Mesenteric fat pad (tissue), 1 donor: ENCODE data around the gene MYO1D. TPM values are rescaled to one million over a fixed set of nuclear protein-coding genes. Genes with fewer than 3 reads are reported as not detected.
A peak's percentile ranks its signal among the peaks of the same experiment; 100 is the strongest.
"Not testable (repeated sequence)": the region's sequence is repeated elsewhere in the genome, so short reads cannot be mapped to it uniquely, and the experiment has no call there.

Experiments used
- DNase-seq: peaks from one replicate; pipeline ENCODE4 v3.0.0-alpha.2; 2020; ENCODE audit warnings: low spot score
- long read RNA-seq: library from polyadenylated mRNA; unstranded; transcript quantifications from one replicate; pipeline ENCODE4 v2.0.0, GENCODE V29; 2020
- total RNA-seq: library from RNA; stranded (reverse); fragmentation: NEBNext Ultra II Directional; extraction: Animal tissue kit (Norgen Biotek cat#: 25700); gene quantifications from one replicate; pipeline ENCODE4 v1.2.1, GENCODE V29; 2021
- donor health status: DM: yes; HTN: yes; CAD: no.

Gene MYO1D
- total RNA-seq, result 36.0 TPM
- long read RNA-seq, partial matches to known transcripts, result 8 of 31 reads
- long read RNA-seq, other reads (novel, unspliced or antisense), result 22 of 31 reads

DNA sequence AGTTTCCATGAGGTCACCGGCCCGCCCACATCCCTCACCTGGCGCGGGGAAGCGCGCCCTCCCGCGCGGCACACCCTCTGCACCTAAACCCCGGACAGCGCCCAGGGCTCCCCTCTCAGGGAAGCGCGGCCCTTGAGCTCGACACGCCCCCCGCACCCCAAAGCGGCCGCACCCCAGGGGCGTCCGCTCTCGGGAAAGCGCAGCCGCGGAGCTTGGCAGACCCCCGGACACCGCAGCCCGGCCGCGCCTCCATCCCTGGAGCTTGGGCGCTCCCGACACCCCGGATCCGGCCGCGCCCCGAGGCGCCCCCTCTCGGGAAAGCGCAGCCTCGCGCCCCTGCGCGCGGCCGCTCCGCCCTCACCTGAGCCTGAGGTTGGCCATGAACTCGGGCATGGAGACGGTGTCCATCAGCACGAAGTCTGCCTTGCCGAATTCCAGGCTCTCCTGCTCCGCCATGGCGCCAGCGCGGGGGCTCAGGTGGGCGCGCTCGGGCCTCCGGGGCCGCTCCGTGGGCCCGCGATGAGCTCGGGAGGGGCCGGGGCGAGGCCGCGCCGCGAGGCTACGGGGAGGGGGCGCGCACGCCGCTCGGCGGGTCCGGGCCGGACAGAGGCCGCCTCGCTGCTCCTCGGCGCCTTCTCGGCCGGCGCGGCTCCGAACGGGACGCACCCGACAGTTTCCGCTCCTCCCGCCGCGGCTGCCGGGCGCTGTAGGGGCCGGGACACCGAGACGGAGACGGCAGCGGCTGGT, at the start of gene MYO1D:
TSS of gene MYO1D (minus strand) at position 708 of the 747 bp plus-strand sequence. CDS start at position 456, 252 bp downstream.
- peak; percentile 91 for DNase-seq

DNA sequence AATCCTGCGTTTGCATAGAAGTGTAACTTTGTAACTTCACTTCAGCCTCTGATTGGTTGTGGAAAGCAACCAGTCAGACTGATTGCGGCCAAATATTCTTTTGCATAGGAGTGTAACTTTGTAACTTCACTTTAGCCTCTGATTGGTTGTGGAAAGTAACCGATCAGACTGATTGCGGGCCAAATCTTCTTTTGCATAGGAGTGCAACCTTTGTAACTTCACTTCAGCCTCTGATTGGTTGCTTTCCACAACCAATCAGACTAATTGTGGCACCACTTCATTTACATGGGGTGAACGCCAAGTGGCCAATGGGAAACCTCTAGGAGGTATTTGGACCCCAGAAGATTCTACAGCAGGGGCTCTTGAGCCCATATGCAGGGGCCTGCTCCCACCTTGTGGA, 49.3 kb upstream of the MYO1D start:
- DNase-seq, result no peak

DNA sequence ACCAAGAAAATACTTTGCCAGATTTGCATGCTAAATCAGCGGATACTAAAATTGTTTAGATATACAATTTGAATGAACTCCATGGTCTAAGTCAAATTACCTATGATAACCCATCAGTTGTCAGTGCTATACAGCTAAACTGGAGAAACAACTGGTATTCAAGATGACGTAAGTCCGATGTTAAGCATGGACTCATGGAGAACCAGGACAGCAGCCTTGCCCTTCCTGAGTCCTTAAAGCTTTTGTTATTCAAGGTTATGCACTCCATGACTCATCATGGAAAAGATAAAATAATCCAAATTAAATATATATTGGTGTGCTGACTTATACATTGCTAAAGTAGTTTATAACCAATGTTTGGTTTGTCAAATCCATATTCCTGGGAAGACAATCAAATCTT, 47.0 kb upstream of the MYO1D start:
- not testable (repeated sequence) for DNase-seq

DNA sequence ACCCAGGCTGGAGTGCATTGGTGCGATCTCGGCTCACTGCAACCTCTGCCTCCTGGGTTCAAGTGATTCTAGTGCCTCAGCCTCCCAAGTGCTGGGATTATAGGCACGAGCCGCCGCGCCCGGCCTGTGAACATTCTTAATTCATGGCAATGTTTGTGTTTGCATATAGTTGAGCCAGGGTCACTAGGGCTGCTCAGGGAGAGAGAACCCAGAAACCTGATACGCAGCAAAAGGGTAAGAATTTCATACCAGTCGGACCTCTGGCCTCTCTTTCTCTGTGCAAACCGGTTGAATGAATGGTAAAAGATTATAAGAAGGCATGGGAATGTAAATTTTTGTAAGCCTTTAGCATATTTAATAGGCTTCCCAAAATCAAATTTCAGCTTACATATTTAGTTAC, 44.1 kb upstream of the MYO1D start:
- DNase-seq, result no peak

DNA sequence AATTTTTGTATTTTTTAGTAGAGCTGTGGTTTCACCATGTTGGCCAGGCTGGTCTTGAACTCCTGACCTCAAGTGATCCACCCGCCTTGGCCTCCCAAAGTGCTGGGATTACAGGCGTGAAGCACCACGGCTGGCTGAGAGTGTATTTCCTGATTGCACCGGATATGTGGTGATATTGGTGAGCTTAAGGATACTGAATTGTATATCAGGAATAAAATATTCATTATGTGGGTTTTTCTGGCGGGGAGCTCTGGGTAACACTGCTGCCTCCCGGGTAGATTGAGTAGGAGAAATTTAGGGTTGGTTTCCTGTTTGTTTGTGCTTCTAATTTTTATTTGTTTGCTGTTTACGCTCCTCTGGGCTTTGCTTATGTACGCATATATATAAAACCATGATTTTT, 43.4 kb upstream of the MYO1D start:
- no peak for DNase-seq

DNA sequence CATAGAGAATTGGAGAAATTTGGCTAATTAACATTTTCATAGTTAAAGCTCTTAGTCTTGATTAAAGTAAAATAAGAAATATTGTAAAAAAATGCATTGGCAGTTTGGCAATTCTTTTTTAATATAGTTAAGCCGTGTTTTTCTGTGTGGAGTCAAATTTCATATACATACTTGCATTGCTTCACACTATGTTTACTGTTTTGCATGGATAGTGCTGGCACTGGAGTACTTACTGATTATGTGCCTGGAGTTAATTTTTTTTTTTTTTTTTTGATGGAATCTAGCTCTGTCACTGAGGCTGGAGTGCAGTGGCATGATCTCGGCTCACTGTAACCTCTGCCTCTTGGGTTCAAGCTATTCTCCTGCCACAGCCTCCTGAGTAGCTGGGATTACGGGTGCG, 43.0 kb upstream of the MYO1D start:
- not testable (repeated sequence) for DNase-seq

DNA sequence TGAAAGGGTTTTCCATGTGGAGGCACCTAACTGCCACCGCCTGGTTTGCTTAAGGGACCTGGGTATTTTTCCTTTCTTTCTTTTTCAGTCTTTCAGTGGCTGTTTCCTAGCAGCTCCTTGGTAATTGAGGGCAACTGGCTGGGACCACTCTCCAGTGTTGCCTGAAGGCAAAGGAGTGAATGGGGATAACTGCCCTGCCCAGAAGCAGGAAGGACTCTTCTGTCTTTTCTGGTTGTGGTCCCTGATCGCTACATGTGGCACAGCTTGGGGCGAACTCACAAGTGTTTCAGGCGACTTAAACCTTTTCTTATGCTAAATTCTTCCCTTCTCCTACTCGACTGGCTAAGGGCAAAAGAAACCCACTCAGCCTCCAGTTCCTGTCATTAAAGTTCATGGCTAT, 40.9 kb upstream of the MYO1D start:
- DNase-seq, result no peak

DNA sequence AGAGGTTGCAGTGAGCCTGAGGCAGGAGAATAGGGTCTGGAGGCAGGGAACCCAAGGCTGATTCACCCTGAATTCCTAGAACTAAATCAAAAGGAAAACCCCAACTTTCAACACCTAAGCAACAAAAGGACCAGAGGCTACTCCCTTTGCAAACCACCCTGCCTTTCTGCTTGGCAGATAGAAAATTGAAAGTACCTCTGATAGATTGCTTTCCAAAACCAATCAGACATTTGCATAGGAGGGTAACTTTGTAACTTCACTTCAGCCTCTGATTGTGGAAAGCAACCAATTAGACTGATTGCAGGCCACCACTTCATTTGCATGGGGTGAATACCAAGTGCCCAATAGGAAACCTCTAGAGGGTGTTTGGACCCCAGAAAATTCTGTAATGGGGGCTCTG, 40.2 kb upstream of the MYO1D start:
- no peak for DNase-seq

DNA sequence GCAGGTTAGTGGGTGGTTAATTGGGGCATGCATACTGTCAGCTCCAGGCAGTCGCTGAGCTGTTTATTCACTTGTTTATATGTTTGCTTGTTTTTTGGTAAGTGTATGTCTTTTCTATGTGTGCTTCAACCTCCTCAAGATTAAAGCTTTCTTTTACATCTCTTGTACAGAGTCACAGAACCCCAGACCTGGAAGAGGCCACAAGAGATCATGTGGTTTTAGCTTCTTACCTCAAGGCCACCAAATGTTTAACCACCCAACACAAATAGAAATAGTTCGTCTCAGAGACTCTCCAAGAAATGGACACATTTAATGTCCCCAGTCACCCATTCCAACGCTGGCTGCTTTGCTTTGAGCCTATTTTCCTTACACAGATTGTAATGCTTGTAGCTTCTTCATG, 39.2 kb upstream of the MYO1D start:
- no peak for DNase-seq

DNA sequence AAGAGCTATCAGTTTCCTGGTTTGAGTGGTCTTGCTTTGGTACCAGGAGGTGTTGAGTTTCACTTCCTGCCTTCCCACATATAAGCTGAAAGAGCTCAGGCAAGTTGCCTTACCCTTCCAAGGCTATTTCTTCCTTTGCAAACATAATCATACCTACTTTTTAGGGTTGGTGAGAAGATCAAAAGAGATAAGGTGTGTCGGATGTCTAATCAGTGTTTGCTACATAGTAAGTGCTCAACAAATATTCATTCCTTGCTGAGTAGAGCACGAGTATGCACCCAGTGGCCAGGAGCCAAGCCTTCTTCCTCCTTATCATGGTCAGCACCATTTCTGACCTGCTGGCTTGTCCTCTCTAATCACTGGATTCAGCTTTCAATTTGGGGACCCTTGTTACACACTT, 38.3 kb upstream of the MYO1D start:
- DNase-seq, result no peak

DNA sequence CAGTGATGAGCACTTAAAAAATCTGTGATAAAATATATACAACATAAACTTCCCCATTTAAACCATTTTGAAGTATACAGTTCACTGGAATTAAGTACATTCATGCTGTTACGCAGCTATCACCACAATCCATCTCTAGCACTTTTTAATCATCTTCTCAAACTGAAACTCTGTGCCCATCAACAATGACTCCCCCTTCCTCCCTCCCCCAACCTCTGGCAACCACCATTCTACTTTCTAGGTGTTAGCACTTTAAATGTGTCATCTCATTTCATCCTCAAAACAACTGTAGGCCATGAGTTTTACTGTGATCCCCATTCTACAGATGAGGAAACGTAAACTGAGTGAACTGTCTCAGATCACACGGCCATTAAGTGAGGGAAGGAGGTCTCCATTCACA, 37.3 kb upstream of the MYO1D start:
- no peak for DNase-seq

DNA sequence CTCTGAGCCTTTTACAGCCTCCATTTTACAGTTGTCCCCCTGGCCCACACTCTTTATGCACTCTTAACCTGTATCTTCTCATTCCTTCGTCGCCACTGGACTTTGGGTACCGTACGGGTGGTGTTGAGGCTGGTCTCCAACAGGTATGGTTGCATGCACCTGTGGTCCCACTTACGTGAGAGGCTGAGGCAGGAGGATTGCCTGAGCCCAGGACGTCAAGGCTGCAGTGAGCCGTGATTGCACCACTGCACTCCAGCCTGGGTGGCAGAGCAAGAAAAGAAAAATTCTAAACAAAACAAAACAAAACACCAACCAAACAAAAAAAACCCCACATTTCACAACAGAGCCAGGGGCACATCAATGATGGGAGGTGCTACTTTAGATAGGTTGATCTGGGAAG, 36.7 kb upstream of the MYO1D start:
- DNase-seq, result no peak

DNA sequence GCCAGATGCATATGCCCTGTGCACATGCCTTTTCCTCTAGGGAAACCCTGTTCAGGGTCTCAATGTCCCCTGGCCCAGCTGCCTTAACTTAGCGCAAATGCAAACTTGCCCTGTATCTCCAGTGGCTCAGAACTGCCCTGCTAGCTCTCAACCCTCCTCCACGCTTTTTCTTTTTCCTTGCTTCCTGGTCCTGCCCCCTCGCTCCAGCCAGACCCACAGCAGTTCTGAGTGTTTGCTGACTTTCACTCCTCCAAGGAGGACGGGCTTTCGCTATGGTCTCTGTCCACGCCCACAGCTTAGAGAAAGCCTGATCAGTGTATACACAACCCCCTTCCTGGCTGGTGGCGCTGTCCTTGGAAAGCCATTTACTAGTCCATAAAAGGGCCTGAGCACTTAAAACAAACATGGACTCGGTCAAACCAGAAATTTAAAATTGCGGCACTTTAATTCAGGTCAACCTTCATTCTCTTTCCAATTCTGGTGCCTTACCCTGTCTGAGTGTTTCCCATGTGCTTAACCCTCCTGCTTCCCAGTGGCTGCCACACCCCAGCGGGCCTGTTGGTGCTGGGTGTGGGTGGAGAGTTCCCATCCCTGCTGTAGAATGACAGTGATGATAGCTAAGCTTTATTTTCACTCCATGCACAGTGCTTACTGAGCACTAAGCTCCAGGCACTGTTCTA, 35.4 kb upstream of the MYO1D start:
- no peak for DNase-seq

DNA sequence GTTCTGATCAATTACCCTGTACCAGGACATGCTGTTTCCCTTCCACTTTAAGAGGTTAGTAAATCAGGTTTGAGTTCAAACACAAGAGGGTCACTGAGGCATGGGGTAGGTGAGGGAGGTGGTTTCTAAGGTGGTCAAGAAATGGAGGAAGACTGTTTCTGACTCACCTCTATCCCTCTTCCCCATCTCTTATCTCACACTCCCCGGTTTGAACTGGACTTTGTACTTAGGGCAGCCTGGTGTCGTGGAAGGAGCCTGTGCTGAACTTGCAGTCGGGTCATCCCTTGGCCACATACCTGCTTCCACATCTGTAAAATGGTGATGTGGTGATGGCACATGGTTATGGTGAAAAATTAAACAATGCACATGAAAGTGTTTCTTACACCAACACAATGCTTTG, 33.8 kb upstream of the MYO1D start:
- DNase-seq, result no peak

DNA sequence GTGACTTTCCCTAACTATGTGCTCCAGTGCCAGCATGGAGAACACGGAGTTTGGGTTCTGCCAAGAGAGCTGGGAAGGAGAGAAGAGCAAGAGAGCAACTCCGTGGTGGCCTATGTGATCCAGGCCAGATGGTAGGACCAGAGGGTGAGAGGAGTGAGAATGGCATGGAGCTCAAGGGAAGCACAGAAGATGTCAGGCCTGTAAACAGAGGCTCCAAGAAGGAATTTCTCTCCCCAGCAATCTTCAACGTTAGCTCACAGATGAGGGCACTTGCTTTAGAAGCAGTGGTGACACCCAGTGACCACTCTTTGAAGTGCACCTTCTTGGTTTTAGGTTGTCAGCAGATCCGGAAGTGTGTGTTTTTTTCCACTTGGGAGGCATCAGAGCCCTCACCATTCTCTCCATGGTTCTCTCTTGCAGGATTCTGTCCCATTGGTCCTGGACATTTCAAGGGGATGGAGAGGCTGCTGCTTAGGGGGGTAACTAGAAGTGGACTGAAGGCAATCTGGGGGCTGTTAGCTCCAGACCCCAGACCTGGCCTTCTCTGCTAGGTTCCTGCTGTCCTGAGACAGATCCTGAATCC, 33.0 kb upstream of the MYO1D start:
- DNase-seq, result no peak

DNA sequence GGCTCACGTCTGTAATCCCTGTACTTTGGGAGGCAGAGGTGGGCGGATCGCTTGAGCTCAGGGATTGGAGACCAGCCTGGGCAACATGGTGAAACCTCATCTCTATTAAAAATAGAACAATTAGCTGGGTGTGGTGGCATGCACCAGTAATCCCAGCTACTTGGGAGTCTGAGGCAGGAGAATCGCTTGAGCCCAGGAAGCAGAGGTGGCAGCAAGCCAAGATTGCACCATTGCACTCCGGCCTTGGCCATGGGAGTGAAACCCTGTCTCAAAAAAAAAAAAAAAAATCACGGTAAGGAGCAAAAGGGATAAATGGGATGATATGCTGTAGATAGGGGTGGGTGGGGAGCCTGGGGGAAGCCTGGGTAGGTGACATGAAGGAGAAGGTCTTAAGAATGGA, 30.7 kb upstream of the MYO1D start:
- no peak for DNase-seq

DNA sequence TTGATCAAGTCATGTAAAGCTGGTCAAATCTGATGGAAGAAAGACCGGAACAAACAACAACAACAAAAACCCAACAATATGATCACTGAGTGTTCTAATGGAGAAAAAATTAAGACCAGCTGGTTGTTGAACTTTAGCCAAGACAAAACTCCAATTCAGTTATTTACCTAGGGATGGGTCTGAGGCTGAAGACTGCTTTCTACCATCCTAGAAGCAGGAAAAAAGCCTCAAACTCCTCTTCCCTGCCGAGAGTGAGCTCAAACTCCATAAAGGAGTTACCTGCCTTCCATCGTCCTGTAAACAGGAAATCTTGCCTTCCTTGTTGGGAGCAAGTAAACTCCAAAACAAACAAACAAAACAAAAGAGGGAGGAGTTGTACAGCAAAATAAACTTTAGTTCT, 28.0 kb upstream of the MYO1D start:
- DNase-seq, result no peak

DNA sequence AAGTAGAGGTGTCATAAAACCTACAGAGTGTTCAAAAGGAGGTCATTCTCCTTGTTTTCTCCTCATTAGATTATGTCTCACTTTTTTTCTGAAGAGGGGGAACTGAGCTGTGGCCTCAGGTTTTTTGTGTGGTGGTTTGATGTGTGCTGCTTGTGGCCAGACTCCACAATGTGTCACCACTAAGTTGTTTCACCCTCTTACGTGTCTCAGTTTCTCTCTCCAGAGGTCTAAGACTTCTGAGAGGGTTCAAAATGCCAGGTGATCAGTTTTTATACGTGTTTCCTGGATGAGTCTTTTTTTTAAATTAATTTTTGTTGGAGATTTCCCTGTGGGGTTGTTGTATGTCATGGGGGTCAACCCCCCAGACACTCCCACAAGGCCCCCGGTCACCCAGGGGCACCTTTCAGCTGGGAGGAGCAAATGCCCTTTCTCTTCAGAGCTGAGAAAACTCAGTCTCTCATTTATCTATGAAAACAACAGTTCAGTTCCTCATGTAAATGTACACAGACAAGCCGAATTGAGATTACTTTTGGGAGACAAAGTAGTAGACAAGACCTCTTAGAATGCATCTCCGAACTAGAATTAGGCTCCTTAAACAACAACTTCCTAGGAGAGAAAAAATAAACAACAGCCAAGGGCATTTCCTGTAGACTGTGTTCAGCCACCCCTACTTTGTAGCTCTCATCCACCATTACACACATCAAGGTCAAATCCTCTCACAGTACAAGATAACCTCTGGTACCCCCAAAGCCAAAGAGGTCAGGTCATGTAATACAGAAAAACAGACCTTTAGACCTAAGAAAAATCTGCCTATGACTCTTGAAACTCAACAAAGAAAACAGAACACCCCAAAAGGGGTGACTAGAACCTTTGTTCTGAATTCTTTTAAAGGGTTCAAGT, 27.1 kb upstream of the MYO1D start:
- no peak for DNase-seq

DNA sequence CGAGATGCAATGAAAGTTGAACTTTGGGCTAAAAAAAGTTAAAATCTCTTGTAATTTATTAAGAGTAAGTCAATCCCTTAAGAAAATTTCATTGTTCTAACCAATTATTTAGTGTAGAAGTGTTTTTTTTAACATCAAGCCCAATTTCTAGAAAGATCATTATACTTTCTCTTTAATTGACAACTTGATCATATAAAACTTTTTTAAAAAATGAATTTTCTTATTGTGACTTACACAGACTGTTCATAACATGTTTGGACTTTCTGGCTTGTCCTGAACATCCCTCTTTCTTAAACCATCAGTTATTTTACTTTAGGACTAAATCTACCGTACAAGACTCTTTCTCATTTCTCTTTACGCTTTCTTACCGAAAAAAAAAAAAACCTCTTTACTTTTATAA, 24.8 kb upstream of the MYO1D start:
- DNase-seq, result no peak

DNA sequence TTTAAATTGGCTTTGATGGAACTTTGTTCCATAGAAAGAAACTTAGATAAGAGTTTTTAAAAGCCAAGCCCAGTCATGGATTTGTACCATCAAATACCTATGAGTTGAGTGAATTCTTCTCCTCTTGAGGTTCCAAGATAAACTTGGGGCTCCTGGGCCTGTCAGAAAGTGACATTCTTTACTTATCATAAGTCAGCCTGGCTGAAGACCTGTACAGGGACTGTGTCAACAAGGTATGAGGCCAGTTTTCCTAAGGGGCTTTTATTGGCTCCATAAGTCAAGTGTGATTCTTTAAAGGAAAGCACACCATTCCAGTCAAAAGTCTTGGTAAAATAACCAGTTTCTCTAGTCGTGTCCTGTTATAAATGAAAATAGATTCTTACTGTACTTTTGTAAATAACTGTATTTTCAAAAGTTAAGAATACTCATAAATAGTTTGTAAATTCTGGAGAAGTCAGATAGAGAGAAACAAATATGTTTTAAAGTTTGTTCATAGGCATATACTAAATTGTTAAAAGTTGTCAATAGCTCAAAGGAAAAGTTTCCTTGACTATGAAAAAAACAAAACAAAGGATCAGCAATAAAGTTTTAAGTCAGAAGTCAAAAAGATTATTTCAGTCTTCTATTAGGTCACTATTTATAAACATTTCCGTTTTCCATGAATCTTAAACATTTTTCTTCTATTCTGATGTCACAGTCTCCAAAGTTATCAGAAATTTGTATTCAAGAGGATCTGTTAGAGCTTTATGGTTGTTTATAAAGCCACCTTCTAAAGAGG, 22.5 kb upstream of the MYO1D start:
- DNase-seq, result no peak
